GM15510 (cell line): ENCODE measurements around the gene HNRNPM.

Experiments used
- POLR2A ChIP-seq: IDR thresholded peaks from 3 replicates; pipeline ENCODE4 v1.6.1; 2011; ENCODE audit warnings: borderline replicate concordance; ENCODE audit not compliant: insufficient read length; ENCODE audit errors: extremely low read depth

HNRNPM gene

DNA sequence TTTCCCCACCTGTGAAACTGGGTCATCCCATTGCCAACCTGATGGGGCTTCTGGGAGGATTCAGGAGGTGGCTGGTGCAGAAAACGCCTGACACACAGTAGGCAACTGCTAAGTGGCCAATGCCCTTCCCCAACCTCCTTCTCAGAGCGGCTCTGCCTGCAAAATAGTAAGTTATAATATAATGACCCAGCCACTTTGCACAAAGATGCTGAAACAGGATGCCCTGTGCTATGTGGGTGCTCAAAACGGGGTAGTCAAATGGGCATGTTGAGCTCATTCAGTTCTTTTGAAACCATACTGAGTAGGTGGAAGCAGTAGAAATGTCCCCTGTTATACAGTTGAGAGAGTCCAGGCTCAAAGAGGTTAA, 31.2 kb upstream of the HNRNPM start:
- no peak for TF ChIP-seq POLR2A

DNA sequence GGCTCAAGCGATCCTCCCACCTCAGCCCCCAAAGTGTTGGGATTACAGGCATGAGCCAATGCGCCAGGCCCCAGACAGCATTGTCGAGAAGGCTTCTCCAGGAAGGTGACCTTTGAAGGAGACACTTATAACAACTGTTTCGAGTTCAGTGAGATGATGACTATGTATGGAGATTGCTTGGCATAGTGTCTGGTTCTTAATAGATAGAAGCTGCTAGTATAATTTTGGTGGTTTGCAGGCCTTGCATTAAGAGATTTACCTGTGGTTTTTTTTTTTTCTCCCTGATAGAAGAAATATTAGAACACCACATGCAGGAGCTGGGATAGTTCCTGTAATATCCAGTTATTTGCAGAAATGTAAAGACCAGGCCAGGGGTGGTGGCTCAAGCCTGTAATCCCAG, 28.0 kb upstream of the HNRNPM start:
- TF ChIP-seq POLR2A = no peak

DNA sequence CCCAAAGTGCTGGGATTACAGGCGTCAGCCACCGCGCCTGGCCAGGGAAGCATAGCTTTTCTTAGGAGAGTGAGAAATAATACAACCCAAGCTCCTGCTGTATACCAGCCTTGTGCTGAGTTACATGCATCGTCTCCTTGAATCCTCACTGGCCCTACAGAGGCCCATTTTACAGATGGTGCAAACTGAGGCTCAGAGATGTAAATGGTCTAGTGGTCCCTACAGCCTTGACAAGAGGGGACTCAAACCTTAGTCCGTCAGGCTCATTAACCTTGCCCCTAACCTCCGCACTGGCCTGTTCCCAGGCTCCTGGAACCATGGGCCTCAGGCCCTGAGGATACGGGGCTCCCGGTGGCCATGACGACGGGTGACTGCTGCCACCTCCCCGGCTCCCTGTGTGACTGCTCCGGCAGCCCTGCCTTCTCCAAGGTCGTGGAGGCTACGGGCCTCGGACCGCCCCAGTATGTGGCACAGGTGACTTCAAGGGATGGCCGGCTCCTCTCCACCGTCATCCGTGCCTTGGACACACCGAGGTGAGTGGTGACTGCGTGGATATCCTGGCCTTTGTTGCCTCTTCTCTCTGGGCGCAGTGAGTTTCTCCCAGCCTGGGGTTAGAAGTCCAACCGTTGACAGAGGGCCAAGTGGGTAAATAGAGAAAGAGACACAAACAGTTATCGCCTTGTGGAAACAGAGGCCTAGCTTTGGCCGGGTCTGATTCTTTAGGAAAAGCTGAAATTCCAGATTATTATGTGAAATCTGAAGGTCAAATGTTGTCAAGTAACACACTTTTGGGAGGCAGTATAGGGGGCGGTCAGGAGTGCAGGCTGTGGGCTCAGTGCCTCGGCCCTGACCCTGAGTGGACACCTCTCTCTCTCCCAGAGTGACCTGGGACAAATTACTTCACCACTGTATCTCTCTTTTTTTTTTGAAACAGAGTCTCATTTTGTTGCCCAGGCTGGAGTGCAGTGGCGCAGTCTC, 23.0 kb upstream of the HNRNPM start:
- no peak for TF ChIP-seq POLR2A

DNA sequence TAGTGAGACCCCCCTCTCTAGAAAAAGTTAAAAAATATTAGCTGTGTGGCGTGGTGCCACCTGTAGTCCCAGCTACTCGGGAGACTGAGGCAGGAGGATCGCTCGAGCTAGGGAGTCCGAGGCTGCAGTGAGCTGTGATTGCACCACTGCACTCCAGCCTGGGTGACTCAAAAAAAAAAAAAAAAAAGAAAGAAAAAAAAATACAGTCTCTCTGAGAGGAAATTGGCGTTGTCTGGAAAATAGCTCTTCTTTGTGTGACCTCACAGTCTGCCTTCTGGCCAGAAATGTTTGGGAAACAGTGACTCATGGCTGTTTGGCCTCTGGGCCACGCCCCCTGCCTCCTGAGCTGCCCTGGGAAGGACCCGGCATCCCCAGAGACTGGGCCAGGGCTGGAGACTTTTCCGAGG, 21.0 kb upstream of the HNRNPM start:
- no peak for TF ChIP-seq POLR2A

DNA sequence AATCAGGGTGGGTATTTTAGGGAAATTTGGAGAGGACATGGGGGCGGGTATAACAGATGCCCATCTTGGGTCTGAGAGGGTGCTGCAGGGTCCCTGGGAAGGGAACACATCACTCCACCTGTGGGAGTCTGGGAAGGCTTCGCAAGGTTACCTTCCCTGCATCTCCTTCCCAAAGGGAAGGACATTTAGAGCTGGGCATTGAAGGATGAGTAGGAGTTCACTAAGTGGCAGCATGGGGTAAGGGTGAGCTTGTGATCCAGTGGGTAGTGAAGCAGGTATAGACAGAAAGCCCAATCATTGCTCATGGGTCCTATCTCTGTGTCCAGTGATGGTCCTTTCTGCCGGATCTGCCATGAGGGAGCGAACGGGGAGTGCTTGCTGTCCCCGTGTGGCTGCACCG, 18.5 kb upstream of the HNRNPM start:
- TF ChIP-seq POLR2A = no peak

DNA sequence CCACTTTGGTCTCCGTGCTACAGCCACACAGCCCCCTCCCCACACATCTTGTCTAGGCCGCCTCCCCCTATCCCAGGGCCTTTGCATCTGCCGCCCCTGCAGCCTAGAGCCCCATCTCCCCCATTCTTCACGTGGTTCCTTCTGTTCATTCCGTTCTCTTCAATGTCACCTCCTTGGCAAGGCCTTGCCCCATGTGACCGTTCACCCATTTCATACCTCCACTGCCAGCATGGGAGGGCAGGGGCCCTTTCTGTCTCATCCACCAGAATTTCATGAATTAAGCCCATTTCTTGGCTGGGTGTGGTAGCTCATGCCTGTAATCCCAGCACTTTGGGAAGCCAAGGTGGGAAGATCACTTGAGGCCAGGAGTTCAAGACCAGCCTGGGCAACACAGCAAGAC, 15.7 kb upstream of the HNRNPM start:
- no peak for TF ChIP-seq POLR2A

DNA sequence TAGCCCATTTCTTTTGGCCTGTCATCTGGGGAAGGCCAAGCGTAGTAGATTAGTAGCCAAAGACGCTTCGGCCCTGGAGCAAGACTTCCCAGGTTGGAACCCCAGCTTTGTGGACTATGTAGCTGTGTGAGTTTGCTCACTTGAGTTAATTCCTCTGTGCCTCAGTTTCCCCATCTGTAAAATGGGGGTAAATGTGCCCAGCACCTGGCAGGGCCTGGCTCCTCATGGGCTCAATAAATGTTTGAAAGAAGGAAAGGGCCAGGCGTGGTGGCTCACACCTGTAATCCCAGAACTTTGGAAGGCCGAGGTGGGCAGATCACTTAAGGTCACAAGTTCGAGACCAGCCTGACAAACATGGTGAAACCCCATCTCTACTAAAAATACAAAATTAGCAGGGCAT, 14.9 kb upstream of the HNRNPM start:
- no peak for TF ChIP-seq POLR2A

DNA sequence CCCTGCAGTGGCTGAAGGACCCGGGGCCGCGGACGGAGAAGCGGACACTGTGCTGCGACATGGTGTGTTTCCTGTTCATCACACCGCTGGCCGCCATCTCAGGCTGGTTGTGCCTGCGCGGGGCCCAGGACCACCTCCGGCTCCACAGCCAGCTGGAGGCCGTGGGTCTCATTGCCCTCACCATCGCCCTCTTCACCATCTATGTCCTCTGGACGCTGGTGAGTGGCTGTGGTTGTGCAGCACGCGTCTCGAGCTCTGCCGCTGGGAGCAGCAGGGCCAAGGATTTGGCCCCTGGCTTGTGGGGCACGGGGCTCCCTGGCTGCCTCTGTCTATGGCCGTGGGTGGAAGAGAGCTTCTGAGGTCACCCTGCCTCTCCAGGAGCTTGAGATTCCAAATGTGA, 14.1 kb upstream of the HNRNPM start:
- TF ChIP-seq POLR2A = no peak

DNA sequence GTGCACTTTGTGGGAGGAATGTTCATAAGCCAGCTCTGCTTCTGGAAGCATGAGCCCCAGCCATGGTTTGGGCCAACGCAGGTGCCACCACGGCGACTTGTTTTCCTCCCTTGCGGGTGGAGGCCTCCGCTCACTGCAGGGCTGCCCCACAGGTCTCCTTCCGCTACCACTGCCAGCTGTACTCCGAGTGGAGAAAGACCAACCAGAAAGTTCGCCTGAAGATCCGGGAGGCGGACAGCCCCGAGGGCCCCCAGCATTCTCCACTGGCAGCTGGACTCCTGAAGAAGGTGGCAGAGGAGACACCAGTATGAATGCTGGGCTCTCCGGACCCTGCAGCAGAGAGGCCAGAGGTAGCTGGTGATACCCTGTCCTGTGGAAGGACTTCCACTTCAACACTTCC, 6.5 kb upstream of the HNRNPM start:
- TF ChIP-seq POLR2A = no peak

DNA sequence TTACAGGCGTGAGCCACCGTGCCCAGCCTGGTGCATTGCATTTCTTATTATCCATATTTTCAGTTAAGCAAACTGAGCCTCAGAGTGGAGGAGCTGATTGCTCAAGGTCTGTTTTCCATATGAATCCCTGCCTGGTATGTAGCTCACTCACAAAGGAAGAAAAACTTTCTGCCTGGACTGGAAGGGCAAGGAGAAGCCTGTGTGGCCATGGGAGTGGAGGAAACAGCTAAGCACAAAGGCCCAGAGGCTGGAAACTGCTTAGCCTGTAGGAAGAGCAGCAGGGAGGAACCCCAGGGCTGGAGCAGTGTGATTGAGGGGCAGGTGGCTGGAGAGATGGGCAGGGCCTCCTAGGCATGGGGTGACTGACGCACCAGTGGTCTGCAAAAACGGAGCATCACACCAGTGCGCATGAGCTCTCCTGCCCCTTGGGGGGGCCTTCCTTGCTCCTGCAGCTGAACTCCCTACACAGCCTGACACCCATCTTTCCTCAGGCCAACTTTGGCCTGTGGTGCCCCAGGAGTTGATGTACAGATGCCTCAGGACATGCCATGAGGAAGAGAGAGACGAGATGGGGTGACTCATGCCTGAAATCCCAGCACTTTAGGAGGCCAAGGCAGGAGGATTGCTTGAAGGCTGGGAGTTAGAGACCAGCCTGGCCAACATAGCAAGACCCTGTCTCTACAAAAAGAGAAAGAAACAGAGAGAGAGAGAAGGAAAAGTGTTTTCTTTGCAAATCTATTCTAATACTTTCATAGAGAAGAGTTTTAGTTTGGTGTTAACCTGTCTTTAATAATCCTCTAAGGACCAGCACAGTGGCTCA, 2.8 kb upstream of the HNRNPM start:
- no peak for TF ChIP-seq POLR2A

DNA sequence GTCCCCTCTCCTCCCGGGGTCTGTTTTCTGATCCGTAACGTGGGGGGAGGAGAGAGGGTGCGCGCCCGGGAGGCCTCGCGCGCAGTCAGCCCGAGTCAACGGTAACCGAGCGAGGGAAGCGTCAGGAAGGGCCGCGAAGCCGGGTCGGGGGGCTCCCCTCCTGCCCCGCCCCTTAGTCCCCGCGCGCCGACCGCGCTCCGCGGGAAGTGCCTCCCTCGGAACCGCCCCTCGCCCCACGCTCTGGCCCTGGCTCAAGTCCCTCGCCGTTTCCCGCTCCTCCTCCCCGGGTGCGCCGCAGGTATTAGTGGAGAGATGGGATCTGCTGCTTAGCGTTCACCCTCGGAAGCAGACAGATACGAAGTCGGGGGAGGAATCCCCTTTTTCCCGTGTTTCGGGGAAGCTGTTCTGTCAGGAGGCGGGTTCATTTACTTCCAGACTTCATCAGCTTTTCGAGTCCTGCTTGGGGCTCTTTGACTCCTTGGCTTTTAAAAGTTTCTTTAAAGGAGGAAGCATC, 770 bp downstream of the HNRNPM start:
- no peak for TF ChIP-seq POLR2A

DNA sequence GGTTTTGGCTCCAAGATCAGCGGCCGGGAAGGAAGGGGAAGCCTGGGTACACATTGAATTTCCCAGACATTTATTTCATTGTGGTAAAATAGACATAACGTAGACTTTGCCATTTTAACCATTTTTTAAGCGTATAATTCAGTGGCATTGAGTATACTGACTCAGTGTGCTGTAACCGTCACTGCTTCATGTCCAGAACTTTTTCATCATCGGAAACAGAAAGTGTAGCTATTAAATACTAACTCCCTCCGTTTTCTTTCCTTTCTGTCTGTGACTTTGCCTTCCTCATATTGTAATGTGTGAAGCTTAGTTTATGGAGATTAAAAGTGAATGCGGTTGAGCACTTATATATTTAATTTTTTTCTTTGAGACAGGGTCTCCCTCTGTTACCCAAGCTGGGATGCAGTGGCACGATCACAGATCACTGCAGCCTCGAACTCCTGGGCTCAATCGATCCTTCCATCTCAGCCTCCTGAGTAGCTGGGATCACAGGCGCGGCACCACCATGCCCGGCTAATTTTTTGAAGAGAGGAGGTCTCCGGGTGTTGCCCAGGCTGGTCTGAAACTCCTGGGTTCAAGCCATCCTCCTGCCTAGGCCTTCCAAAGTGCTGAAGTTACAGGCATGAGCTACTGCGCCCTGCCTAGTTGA, 1.4 kb downstream of the HNRNPM start:
- no peak for TF ChIP-seq POLR2A

DNA sequence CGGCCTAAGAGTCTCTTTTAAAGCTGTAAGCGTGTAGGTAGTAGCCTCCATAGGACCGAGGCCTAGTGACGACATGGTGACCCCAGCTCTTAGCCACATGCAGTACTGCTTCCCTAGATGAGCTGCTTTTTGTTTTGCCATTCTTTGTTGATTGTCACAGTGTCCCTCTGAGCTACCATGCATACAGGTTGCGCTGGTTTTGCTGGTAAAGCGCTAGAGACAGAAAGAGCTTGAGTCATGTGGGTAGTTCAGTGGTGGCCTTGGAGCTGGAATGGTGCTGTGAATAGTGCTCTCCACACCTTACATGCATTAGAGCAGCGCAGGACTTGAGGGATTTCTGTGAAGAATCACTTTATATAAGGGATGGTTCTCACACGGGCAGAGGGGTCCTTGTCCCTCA, 5.1 kb downstream of the HNRNPM start:
- no peak for TF ChIP-seq POLR2A

DNA sequence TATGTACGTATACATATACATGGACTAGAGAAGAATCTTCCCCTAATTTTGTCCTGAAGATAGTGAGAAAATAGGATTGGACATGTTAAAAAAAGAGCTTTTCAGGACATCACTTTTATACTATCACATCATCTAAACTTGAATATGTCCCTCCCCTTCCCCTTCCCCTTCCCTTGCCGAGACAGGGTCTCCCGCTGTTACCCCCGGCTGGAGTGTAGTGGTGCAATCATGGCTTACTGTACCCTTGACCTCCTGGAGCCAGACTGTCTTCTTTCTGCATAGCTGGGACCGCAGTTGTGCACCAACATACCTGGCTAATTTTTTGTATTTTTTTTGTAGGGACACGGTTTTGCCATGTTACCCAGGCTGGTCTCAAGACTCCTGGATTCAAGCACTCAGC, 6.6 kb downstream of the HNRNPM start:
- no peak for TF ChIP-seq POLR2A

DNA sequence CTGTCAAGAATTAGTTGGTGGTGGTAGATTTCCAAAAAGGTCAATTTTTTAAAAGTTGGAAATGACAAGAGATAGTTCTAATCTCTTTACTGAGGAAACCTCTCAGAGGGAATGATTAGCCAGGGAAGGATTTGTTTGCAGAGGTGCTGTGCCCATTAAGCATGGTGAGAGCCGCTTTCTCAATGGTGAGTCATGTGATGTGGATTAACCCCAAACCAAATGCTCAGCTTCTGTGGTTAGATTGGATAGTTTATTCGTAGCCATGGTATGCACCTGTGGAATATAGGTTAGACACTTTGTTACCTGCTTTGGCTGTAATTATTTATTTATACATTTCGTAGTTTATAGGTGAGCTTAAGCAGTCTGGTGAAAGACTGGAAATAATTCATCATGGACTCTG, 7.1 kb downstream of the HNRNPM start:
- no peak for TF ChIP-seq POLR2A
